ENCODE data around the gene COL8A1.

Gene COL8A1

GRCh38 chr3:99809565-99809964 lies 171.2 kb downstream of the COL8A1 start:
- Histone ChIP-seq H3K4me3 (ENCODE audit: low read length) (no peak overlapping the region), H3K9ac (ENCODE audit: low read length) (no peak overlapping the region), H3K4ac (ENCODE audit: low read depth, low read length) (no peak overlapping the region), H3K4me2 (ENCODE audit: low read length) (no peak overlapping the region), H2BK5ac (ENCODE audit: low read length) (no peak overlapping the region), H3K27me3 (ENCODE audit: insufficient read depth, low read length, poor library complexity) (no peaks in the 10 kb centered on the region), H2BK15ac (replicated peaks; ENCODE audit: low read depth) (no peak overlapping the region), H3K79me1 (ENCODE audit: low read length) (no peaks in the 10 kb centered on the region), H3K27ac (ENCODE audit: low read depth, low read length) (no peak overlapping the region), H2BK120ac (ENCODE audit: low read depth, low read length) (no peak overlapping the region), H3K23ac (ENCODE audit: low read length) (no peak overlapping the region), H3K56ac (ENCODE audit: low read length) (no peak overlapping the region), H3K79me2 (ENCODE audit: control insufficient read depth, insufficient read depth, low read length) (no peaks in the 10 kb centered on the region), H3K4me1 (ENCODE audit: control insufficient read depth, low read depth, low read length) (no peaks in the 10 kb centered on the region), H4K8ac (ENCODE audit: low read depth, low read length) (no peak overlapping the region), H2AK5ac (ENCODE audit: low read length) (no peak overlapping the region), H3K18ac (ENCODE audit: low read length) (no peak overlapping the region), H4K5ac (ENCODE audit: low read length) (no peak overlapping the region), H3K36me3 (ENCODE audit: control insufficient read depth, insufficient read depth, low read length) (no peaks in the 10 kb centered on the region)
- no peak for DNase-seq
- WGBS (ENCODE audit: extremely low coverage, insufficient coverage, low lambda C conversion rate) = no CpG with 5 or more reads among the region's 2 CpGs

- Histone ChIP-seq H3K4me2 (ENCODE audit: low read length) (no peak overlapping the region), H4K5ac (ENCODE audit: low read length) (no peak overlapping the region), H3K79me2 (ENCODE audit: control insufficient read depth, insufficient read depth, low read length) (no peaks in the 10 kb centered on the region), H3K18ac (ENCODE audit: low read length) (no peak overlapping the region), H3K4ac (ENCODE audit: low read depth, low read length) (no peak overlapping the region), H3K36me3 (ENCODE audit: control insufficient read depth, insufficient read depth, low read length) (no peaks in the 10 kb centered on the region), H4K8ac (ENCODE audit: low read depth, low read length) (no peak overlapping the region), H3K27me3 (ENCODE audit: insufficient read depth, low read length, poor library complexity) (no peaks in the 10 kb centered on the region), H2BK5ac (ENCODE audit: low read length) (no peak overlapping the region), H3K4me1 (ENCODE audit: control insufficient read depth, low read depth, low read length) (no peaks in the 10 kb centered on the region), H3K56ac (ENCODE audit: low read length) (no peak overlapping the region), H2BK15ac (replicated peaks; ENCODE audit: low read depth) (no peak overlapping the region), H2BK120ac (ENCODE audit: low read depth, low read length) (no peak overlapping the region), H3K79me1 (ENCODE audit: low read length) (no peaks in the 10 kb centered on the region), H3K4me3 (ENCODE audit: low read length) (no peak overlapping the region), H2AK5ac (ENCODE audit: low read length) (no peak overlapping the region), H3K9ac (ENCODE audit: low read length) (no peak overlapping the region), H3K27ac (ENCODE audit: low read depth, low read length) (no peak overlapping the region), H3K23ac (ENCODE audit: low read length) (no peak overlapping the region)
- DNase-seq = no peak
- WGBS (ENCODE audit: extremely low coverage, insufficient coverage, low lambda C conversion rate) = no CpG with 5 or more reads among the region's 1 CpG
Measured at GRCh38 chr3:99810403-99810802, 172.0 kb downstream of the COL8A1 start.

- H3K27me3 ChIP-seq (ENCODE audit: insufficient read depth, low read length, poor library complexity) = no peaks in the 10 kb centered on the region
- H3K4me3 ChIP-seq (ENCODE audit: low read length) = peak overlapping the region; percentile 32
- no peak overlapping the region for H3K23ac ChIP-seq (ENCODE audit: low read length)
- no CpG with 5 or more reads among the region's 15 CpGs for WGBS (ENCODE audit: extremely low coverage, insufficient coverage, low lambda C conversion rate)
- peaks cover 4% of the 10 kb centered on the region for H3K79me1 ChIP-seq (ENCODE audit: low read length)
- no peak overlapping the region for H3K27ac ChIP-seq (ENCODE audit: low read depth, low read length)
- peaks cover 11% of the 10 kb centered on the region for H3K79me2 ChIP-seq (ENCODE audit: control insufficient read depth, insufficient read depth, low read length)
- peak overlapping the region; percentile 64 for H3K9ac ChIP-seq (ENCODE audit: low read length)
- H2BK5ac ChIP-seq (ENCODE audit: low read length) = no peak overlapping the region
- H4K5ac ChIP-seq (ENCODE audit: low read length) = no peak overlapping the region
- H3K4me1 ChIP-seq (ENCODE audit: control insufficient read depth, low read depth, low read length) = no peaks in the 10 kb centered on the region
- H3K56ac ChIP-seq (ENCODE audit: low read length) = peak overlapping the region; percentile 83
- H2BK15ac ChIP-seq (replicated peaks; ENCODE audit: low read depth) = no peak overlapping the region
- H3K4me2 ChIP-seq (ENCODE audit: low read length) = peak overlapping the region; percentile 77
- no peak overlapping the region for H3K18ac ChIP-seq (ENCODE audit: low read length)
- DNase-seq = peak; percentile 53
- no peak overlapping the region for H3K4ac ChIP-seq (ENCODE audit: low read depth, low read length)
- no peak overlapping the region for H4K8ac ChIP-seq (ENCODE audit: low read depth, low read length)
- no peak overlapping the region for H2BK120ac ChIP-seq (ENCODE audit: low read depth, low read length)
- H2AK5ac ChIP-seq (ENCODE audit: low read length) = no peak overlapping the region
- no peaks in the 10 kb centered on the region for H3K36me3 ChIP-seq (ENCODE audit: control insufficient read depth, insufficient read depth, low read length)
Measured at GRCh38 chr3:99817047-99817436, 178.6 kb downstream of the COL8A1 start.

GRCh38 chr3:99817437-99818240 lies 179.2 kb downstream of the COL8A1 start, which contains the start of gene CMSS1:
Gene CMSS1, plus strand, starts transcription at chr3:99817862.
- Histone ChIP-seq H3K79me2 (ENCODE audit: control insufficient read depth, insufficient read depth, low read length) (peaks cover 11% of the 10 kb centered on the region), H4K8ac (ENCODE audit: low read depth, low read length) (no peak within 1 kb of the TSS), H3K4ac (ENCODE audit: low read depth, low read length) (no peak within 1 kb of the TSS), H2AK5ac (ENCODE audit: low read length) (no peak within 1 kb of the TSS), H3K23ac (ENCODE audit: low read length) (no peak within 1 kb of the TSS), H3K9ac (ENCODE audit: low read length) (peak within 1 kb of the TSS; percentile 64), H2BK15ac (replicated peaks; ENCODE audit: low read depth) (no peak within 1 kb of the TSS), H2BK120ac (ENCODE audit: low read depth, low read length) (no peak within 1 kb of the TSS), H3K4me2 (ENCODE audit: low read length) (peak within 1 kb of the TSS; percentile 83), H2BK5ac (ENCODE audit: low read length) (no peak within 1 kb of the TSS), H3K27me3 (ENCODE audit: insufficient read depth, low read length, poor library complexity) (no peaks in the 10 kb centered on the region), H3K4me1 (ENCODE audit: control insufficient read depth, low read depth, low read length) (no peaks in the 10 kb centered on the region), H3K36me3 (ENCODE audit: control insufficient read depth, insufficient read depth, low read length) (no peaks in the 10 kb centered on the region), H3K27ac (ENCODE audit: low read depth, low read length) (no peak within 1 kb of the TSS), H3K79me1 (ENCODE audit: low read length) (peaks cover 4% of the 10 kb centered on the region), H3K18ac (ENCODE audit: low read length) (no peak within 1 kb of the TSS), H4K5ac (ENCODE audit: low read length) (no peak within 1 kb of the TSS), H3K56ac (ENCODE audit: low read length) (peak within 1 kb of the TSS; percentile 83), H3K4me3 (ENCODE audit: low read length) (peak within 1 kb of the TSS; percentile 32)
- WGBS (ENCODE audit: extremely low coverage, insufficient coverage, low lambda C conversion rate) = no CpG with 5 or more reads among the region's 60 CpGs
- DNase-seq = peak; percentile 92

GRCh38 chr3:99818818-99819217 lies 180.4 kb downstream of the COL8A1 start:
- no CpG with 5 or more reads among the region's 2 CpGs for WGBS (ENCODE audit: extremely low coverage, insufficient coverage, low lambda C conversion rate)
- Histone ChIP-seq H3K56ac (ENCODE audit: low read length) (no peak overlapping the region), H3K27me3 (ENCODE audit: insufficient read depth, low read length, poor library complexity) (no peaks in the 10 kb centered on the region)

More at GRCh38 chr3:99818818-99819217, 180.4 kb downstream of the COL8A1 start:
- no peak overlapping the region for H4K8ac ChIP-seq (ENCODE audit: low read depth, low read length)
- no peak overlapping the region for H3K4ac ChIP-seq (ENCODE audit: low read depth, low read length)
- H3K4me2 ChIP-seq (ENCODE audit: low read length) = no peak overlapping the region
- H2BK15ac ChIP-seq (replicated peaks; ENCODE audit: low read depth) = no peak overlapping the region
- peaks cover 11% of the 10 kb centered on the region for H3K79me2 ChIP-seq (ENCODE audit: control insufficient read depth, insufficient read depth, low read length)
- no peak overlapping the region for H2BK5ac ChIP-seq (ENCODE audit: low read length)
- H2BK120ac ChIP-seq (ENCODE audit: low read depth, low read length) = no peak overlapping the region
- no peak overlapping the region for H3K23ac ChIP-seq (ENCODE audit: low read length)
- peaks cover 4% of the 10 kb centered on the region for H3K79me1 ChIP-seq (ENCODE audit: low read length)
- H3K4me3 ChIP-seq (ENCODE audit: low read length) = no peak overlapping the region
- H3K18ac ChIP-seq (ENCODE audit: low read length) = no peak overlapping the region
- no peak overlapping the region for H4K5ac ChIP-seq (ENCODE audit: low read length)
- H3K27ac ChIP-seq (ENCODE audit: low read depth, low read length) = no peak overlapping the region
- H2AK5ac ChIP-seq (ENCODE audit: low read length) = no peak overlapping the region
- no peaks in the 10 kb centered on the region for H3K36me3 ChIP-seq (ENCODE audit: control insufficient read depth, insufficient read depth, low read length)
- DNase-seq = no peak
- no peak overlapping the region for H3K9ac ChIP-seq (ENCODE audit: low read length)
- H3K4me1 ChIP-seq (ENCODE audit: control insufficient read depth, low read depth, low read length) = no peaks in the 10 kb centered on the region
